SKM-1 treated with dmso at 0.1 percent for 144 hours (cell line): ENCODE results near the gene ICOS.
"Not testable (repeated sequence)": the region's sequence is repeated elsewhere in the genome, so short reads cannot be mapped to it uniquely, and the experiment has no call there.

ENCODE experiments used
- DNase-seq: peaks from one replicate; lab custom pipeline; 2025; ENCODE audit not compliant: unreplicated experiment; lab: John Stamatoyannopoulos, UW

Gene ICOS

GRCh38 chr2:203973000-203973399 is 36.4 kb downstream of the ICOS start:
- no peak for DNase-seq

GRCh38 chr2:203973676-203974075 is 37.1 kb downstream of the ICOS start:
- no peak for DNase-seq

- no peak for DNase-seq
Measured at GRCh38 chr2:203975912-203976311, 39.3 kb downstream of the ICOS start.

- no peak for DNase-seq
Measured at GRCh38 chr2:203982276-203982675, 45.7 kb downstream of the ICOS start.

GRCh38 chr2:203983064-203983715 is 46.6 kb downstream of the ICOS start:
- no peak for DNase-seq

- DNase-seq, result not testable (repeated sequence)
Measured at GRCh38 chr2:203985978-203986377, 49.4 kb downstream of the ICOS start.

- DNase-seq, result no peak
Measured at GRCh38 chr2:203987959-203988358, 51.4 kb downstream of the ICOS start.

- no peak for DNase-seq
Measured at GRCh38 chr2:203988500-203989260, 52.1 kb downstream of the ICOS start.

- no peak for DNase-seq
Measured at GRCh38 chr2:203989521-203989920, 53.0 kb downstream of the ICOS start.

- no peak for DNase-seq
Measured at GRCh38 chr2:203992509-203992908, 55.9 kb downstream of the ICOS start.

GRCh38 chr2:203993011-203993410 is 56.4 kb downstream of the ICOS start:
- DNase-seq, result no peak

- DNase-seq, result no peak
Measured at GRCh38 chr2:203993560-203993959, 57.0 kb downstream of the ICOS start.

- no peak for DNase-seq
Measured at GRCh38 chr2:203994735-203995134, 58.2 kb downstream of the ICOS start.

GRCh38 chr2:203996692-203997091 is 60.1 kb downstream of the ICOS start:
- DNase-seq, result no peak

GRCh38 chr2:203997481-203997880 is 60.9 kb downstream of the ICOS start:
- DNase-seq, result no peak

- DNase-seq, result no peak
Measured at GRCh38 chr2:203997980-203998809, 61.6 kb downstream of the ICOS start.

- DNase-seq, result no peak
Measured at GRCh38 chr2:203999835-204000234, 63.3 kb downstream of the ICOS start.

GRCh38 chr2:204000446-204000845 is 63.9 kb downstream of the ICOS start:
- DNase-seq, result no peak

GRCh38 chr2:204003276-204003990 is 66.9 kb downstream of the ICOS start:
- no peak for DNase-seq

GRCh38 chr2:204004912-204005311 is 68.3 kb downstream of the ICOS start:
- DNase-seq, result no peak
